GM12878 (cell line): ENCODE results near the gene TSC2. TPM values are rescaled to one million over a fixed set of nuclear protein-coding genes. Genes with fewer than 3 reads are reported as not detected.

ENCODE experiments used
- HDGF ChIP-seq: fragments of 450-650 bp; IDR thresholded peaks from 2 replicates; pipeline ENCODE4 v1.6.1; 2016; ENCODE audit warnings: antibody characterized with exemption
- NFYB ChIP-seq: IDR thresholded peaks from 2 replicates; pipeline ENCODE4 v1.6.1; 2011; ENCODE audit warnings: low read depth, mild to moderate bottlenecking, low read length, improper control_type of control experiment, moderate library complexity; ENCODE audit not compliant: insufficient read depth
- PML ChIP-seq: IDR thresholded peaks from 2 replicates; pipeline ENCODE4 v1.6.1; 2012; ENCODE audit warnings: low read length, inconsistent platforms
- YBX1 ChIP-seq: fragments of 450-650 bp; IDR thresholded peaks from 2 replicates; pipeline ENCODE4 v1.6.1; 2016; ENCODE audit warnings: antibody characterized with exemption
- ZSCAN29 ChIP-seq: fragments of 450-650 bp; IDR thresholded peaks from 2 replicates; pipeline ENCODE4 v1.6.1; 2017; ENCODE audit warnings: mild to moderate bottlenecking, moderate library complexity
- polyA plus RNA-seq, 11 experiments: library from polyadenylated mRNA; depleted of rRNA in 4 of 11; unstranded in 6 of 11; stranded (reverse) in 5 of 11; fragments of >200 nt; fragmentation: Nextera tagmentation in 4 of 11; fragmentation: Illumina TruSeq in 1 of 11; extraction: Ambion mirVana in 4 of 11; extraction: Trizol in 1 of 11; gene quantifications; 1 replicate in 1 of 11; 2 replicates in 10 of 11; pipeline versions ENCODE4 v1.2.1 to v1.2.3, GENCODE V29; 2011 to 2016; ENCODE audit warnings: inconsistent platforms in 2 of 11, missing spikeins in 2 of 11, low read depth in 1 of 11
- total RNA-seq, 4 experiments: library from RNA; depleted of rRNA in 3 of 4; stranded (reverse); fragments of >200 nt in 3 of 4; fragmentation: Illumina TruSeq in 1 of 4; extraction: Trizol in 1 of 4; gene quantifications; 2 replicates each; pipeline versions ENCODE4 v1.2.1 to v1.2.3, GENCODE V29; 2013 to 2021
- TF ChIP-seq, protein P1 (sequence below): fragments of 450-650 bp; IDR thresholded peaks from 2 replicates; pipeline ENCODE4 v1.6.1; 2016; ENCODE audit warnings: mild to moderate bottlenecking
- TF ChIP-seq, protein P2 (sequence below): IDR thresholded peaks from 2 replicates; pipeline ENCODE4 v1.6.1; 2011; ENCODE audit warnings: mild to moderate bottlenecking, low read depth, low read length, moderate library complexity; ENCODE audit not compliant: insufficient replicate concordance
- TF ChIP-seq, protein P3 (sequence below): IDR thresholded peaks from 2 replicates; pipeline ENCODE4 v1.6.1; 2012; ENCODE audit warnings: mild to moderate bottlenecking, low read depth, low read length

TSC2 gene
- total and polyA plus RNA-seq, 10 of the 15 experiments (the other 5 are each of a cell fraction or from before 2014, with no cell fraction given) = 1.6 to 77.0 (median 21.6) TPM

DNA sequence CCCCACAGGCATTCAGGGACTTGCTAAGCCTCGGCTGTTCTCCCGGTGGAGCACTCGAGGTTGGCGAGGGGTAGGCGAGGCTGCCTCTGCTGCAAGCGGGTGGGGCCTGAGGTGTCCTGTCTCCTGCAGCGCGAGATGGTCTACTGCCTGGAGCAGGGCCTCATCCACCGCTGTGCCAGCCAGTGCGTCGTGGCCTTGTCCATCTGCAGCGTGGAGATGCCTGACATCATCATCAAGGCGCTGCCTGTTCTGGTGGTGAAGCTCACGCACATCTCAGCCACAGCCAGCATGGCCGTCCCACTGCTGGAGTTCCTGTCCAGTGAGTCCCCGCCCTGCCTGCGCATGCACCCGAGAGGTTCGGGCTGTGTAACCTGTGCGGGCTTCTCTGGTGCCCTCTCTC is 26.3 kb downstream of the TSC2 start (continued):
- TF ChIP-seq, protein P1, sequence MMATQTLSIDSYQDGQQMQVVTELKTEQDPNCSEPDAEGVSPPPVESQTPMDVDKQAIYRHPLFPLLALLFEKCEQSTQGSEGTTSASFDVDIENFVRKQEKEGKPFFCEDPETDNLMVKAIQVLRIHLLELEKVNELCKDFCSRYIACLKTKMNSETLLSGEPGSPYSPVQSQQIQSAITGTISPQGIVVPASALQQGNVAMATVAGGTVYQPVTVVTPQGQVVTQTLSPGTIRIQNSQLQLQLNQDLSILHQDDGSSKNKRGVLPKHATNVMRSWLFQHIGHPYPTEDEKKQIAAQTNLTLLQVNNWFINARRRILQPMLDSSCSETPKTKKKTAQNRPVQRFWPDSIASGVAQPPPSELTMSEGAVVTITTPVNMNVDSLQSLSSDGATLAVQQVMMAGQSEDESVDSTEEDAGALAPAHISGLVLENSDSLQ = no peak
- TF ChIP-seq HDGF = no peak
- no peak for TF ChIP-seq ZSCAN29
- TF ChIP-seq, protein P2, sequence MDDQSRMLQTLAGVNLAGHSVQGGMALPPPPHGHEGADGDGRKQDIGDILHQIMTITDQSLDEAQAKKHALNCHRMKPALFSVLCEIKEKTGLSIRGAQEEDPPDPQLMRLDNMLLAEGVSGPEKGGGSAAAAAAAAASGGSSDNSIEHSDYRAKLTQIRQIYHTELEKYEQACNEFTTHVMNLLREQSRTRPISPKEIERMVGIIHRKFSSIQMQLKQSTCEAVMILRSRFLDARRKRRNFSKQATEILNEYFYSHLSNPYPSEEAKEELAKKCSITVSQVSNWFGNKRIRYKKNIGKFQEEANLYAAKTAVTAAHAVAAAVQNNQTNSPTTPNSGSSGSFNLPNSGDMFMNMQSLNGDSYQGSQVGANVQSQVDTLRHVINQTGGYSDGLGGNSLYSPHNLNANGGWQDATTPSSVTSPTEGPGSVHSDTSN = no peak
- no peak for TF ChIP-seq NFYB
- no peak for TF ChIP-seq YBX1
- TF ChIP-seq, protein P3, sequence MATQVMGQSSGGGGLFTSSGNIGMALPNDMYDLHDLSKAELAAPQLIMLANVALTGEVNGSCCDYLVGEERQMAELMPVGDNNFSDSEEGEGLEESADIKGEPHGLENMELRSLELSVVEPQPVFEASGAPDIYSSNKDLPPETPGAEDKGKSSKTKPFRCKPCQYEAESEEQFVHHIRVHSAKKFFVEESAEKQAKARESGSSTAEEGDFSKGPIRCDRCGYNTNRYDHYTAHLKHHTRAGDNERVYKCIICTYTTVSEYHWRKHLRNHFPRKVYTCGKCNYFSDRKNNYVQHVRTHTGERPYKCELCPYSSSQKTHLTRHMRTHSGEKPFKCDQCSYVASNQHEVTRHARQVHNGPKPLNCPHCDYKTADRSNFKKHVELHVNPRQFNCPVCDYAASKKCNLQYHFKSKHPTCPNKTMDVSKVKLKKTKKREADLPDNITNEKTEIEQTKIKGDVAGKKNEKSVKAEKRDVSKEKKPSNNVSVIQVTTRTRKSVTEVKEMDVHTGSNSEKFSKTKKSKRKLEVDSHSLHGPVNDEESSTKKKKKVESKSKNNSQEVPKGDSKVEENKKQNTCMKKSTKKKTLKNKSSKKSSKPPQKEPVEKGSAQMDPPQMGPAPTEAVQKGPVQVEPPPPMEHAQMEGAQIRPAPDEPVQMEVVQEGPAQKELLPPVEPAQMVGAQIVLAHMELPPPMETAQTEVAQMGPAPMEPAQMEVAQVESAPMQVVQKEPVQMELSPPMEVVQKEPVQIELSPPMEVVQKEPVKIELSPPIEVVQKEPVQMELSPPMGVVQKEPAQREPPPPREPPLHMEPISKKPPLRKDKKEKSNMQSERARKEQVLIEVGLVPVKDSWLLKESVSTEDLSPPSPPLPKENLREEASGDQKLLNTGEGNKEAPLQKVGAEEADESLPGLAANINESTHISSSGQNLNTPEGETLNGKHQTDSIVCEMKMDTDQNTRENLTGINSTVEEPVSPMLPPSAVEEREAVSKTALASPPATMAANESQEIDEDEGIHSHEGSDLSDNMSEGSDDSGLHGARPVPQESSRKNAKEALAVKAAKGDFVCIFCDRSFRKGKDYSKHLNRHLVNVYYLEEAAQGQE = no peak
- no peak for TF ChIP-seq PML
